HG02981 (cell line): ENCODE data around the gene TRIM15.
"Not testable (repeated sequence)": the region's sequence is repeated elsewhere in the genome, so short reads cannot be mapped to it uniquely, and the experiment has no call there.

ENCODE experiments used
- ATAC-seq: cut with Tn5 transposase; IDR thresholded peaks from one replicate; pipeline ENCODE4 v1.9.1; 2021; ENCODE audit warnings: mild to moderate bottlenecking, moderate library complexity; ENCODE audit not compliant: unreplicated experiment

Gene TRIM15

GRCh38 chr6:30160785-30161531 lies 2.4 kb upstream of the TRIM15 start, which contains the start of gene TRIM10:
TSS of gene TRIM10 (minus strand) at chr6:30161211. CDS start at chr6:30160858, 353 bp downstream.
- ATAC-seq, result no peak

GRCh38 chr6:30162265-30163089 lies 869 bp upstream of the TRIM15 start:
- no peak for ATAC-seq

- no peak for ATAC-seq
Measured at GRCh38 chr6:30163918-30164654, 740 bp downstream of the TRIM15 start.

GRCh38 chr6:30164714-30165113 lies 1.4 kb downstream of the TRIM15 start:
- ATAC-seq, result no peak

GRCh38 chr6:30165238-30165637 lies 1.9 kb downstream of the TRIM15 start:
- not testable (repeated sequence) for ATAC-seq

GRCh38 chr6:30167101-30167500 lies 3.8 kb downstream of the TRIM15 start:
- ATAC-seq, result no peak

- no peak for ATAC-seq
Measured at GRCh38 chr6:30168741-30169140, 5.4 kb downstream of the TRIM15 start.

- no peak for ATAC-seq
Measured at GRCh38 chr6:30169658-30170614, 6.6 kb downstream of the TRIM15 start.

- ATAC-seq, result no peak
Measured at GRCh38 chr6:30171677-30172471, 8.5 kb downstream of the TRIM15 start.

GRCh38 chr6:30172681-30173080 lies 9.3 kb downstream of the TRIM15 start:
- no peak for ATAC-seq

- no peak for ATAC-seq
Measured at GRCh38 chr6:30175765-30176164, 12.4 kb downstream of the TRIM15 start.

- no peak for ATAC-seq
Measured at GRCh38 chr6:30178837-30179236, 15.5 kb downstream of the TRIM15 start.

GRCh38 chr6:30180145-30180544 lies 16.8 kb downstream of the TRIM15 start:
- ATAC-seq, result no peak

GRCh38 chr6:30184417-30185031 lies 21.2 kb downstream of the TRIM15 start:
- no peak for ATAC-seq

- ATAC-seq, result no peak
Measured at GRCh38 chr6:30185846-30186484, 22.6 kb downstream of the TRIM15 start.

- no peak for ATAC-seq
Measured at GRCh38 chr6:30188541-30188940, 25.2 kb downstream of the TRIM15 start.

- no peak for ATAC-seq
Measured at GRCh38 chr6:30192076-30192475, 28.7 kb downstream of the TRIM15 start.
